Measurements from ENCODE around the gene AGMO.

The AGMO gene

GRCh38 chr7:15397159-15397550 is 164.7 kb downstream of the AGMO start:
- no peak for DNase-seq (ENCODE audit: low spot score)

DNA sequence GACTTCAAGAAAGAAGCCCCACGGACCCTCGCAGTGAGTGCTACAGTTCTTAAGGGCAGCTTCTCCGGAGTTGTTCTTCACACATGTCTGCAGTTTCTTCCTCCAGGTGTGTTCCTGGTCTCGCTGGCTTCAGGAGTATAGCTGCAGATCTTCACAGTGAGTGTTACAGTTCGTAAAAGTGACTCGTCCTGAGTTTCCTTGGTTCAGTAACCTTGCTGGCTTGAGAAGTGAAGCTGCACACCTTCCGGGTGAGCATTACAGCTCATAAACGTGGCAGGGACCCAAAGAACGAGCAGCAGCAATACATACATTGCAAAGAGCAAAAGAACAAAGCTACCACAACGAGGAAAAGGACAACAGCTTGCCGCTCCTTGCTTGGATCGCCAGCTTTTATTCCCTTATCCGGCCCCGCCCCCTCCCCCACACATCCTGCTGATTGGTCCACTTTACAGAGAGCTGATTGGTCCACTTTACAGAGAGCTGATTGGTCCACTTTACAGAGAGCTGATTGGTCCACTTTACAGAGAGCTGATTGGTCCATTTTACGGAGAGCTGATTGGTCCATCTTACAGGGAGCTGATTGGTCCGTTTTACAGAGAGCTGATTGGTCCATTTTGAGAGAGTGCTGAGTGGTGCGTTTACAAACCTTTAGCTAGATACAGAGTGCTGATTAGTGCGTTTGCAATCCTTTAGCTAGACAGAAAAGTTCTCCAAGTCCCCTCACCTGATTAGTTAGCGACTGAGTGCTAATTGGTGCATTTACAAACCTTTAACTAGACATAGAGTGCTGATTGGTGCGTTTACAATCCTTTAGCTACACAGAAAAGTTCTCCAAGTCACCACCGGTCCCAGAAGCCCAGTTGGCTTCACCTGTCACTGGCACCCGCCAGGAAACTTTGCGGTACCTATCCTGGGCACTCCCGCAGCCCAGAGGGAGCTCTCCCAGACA is 165.3 kb downstream of the AGMO start:
- DNase-seq (ENCODE audit: low spot score): no peak

GRCh38 chr7:15389073-15389472 is 172.7 kb downstream of the AGMO start:
- DNase-seq (ENCODE audit: low spot score): no peak

- DNase-seq (ENCODE audit: low spot score): no peak
Measured at GRCh38 chr7:15378494-15379145, 183.2 kb downstream of the AGMO start.

DNA sequence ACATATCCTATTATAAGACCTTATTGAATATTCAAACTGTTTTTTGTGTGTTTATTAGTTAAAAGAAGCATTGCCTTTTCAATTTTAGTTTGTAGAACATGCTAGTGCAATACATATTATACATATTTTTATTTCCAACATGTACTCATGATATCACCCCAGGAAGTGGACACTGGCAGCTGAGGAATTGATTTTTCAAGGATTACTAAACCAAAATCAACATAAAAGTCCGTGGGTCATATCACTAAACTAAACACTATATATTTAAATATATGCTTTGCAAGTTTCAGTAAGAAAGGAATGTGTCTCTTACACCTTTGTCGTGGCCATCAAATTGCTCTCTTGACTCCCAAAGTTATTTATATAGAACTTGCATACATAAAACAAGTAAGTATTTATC is 185.2 kb downstream of the AGMO start:
- no peak for DNase-seq (ENCODE audit: low spot score)

DNA sequence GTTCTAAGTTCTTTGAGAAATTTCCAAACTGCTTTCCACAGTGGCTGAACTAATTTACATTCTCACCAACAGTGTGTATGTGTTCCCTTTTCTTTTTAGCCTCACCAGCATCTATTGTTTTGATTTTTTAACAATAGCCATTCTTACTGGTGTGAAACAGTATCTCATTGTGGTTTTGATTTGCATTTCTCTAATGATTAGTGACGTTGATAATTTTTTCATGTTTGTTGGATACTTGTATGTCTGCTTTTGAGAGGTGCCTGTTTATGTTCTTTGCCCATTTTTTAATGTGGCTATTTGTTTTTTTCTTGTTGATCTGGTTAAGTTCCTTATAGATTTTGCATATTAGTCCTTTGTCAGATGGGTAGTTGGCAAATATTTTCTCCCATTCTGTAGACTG is 191.4 kb downstream of the AGMO start:
- no peak for DNase-seq (ENCODE audit: low spot score)

DNA sequence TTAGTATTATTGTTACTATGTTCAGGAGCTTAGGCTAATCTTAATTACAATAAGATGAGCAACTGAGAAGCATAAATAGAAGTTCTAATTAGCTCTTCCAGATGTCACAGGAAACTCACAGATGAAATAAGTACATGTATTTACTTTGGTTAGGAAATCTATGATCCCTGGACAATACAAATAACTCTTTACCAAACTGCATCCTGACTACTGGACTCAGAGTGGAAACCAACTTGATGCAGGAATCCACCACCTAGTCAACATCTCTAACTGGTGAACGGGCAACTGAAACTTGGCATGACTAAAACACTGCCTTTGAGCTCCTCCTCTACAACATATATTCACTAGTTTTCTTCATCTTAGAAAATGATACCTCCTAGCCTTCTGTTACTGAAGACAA is 193.2 kb downstream of the AGMO start:
- no peak for DNase-seq (ENCODE audit: low spot score)

- no peak for DNase-seq (ENCODE audit: low spot score)
Measured at GRCh38 chr7:15367897-15368296, 193.9 kb downstream of the AGMO start.

DNA sequence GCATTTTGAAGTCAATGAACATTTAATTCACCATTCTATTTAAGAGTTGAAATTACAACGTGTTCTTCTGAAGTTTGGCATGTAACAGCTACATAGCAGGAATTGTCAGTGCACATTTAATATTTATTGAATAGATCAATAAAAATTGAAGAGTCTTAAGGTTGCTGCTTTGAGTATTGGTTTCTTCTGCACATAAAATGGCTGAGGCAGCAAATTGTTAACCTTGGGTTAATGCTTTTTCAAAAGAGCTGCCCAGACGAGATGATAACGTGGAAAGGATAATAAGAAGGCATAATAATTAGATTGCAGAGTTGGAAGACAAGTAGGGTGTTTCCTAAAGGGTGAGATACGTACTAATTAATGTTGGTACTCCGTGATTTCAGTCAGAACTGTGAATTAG is 203.7 kb downstream of the AGMO start:
- no peak for DNase-seq (ENCODE audit: low spot score)

DNA sequence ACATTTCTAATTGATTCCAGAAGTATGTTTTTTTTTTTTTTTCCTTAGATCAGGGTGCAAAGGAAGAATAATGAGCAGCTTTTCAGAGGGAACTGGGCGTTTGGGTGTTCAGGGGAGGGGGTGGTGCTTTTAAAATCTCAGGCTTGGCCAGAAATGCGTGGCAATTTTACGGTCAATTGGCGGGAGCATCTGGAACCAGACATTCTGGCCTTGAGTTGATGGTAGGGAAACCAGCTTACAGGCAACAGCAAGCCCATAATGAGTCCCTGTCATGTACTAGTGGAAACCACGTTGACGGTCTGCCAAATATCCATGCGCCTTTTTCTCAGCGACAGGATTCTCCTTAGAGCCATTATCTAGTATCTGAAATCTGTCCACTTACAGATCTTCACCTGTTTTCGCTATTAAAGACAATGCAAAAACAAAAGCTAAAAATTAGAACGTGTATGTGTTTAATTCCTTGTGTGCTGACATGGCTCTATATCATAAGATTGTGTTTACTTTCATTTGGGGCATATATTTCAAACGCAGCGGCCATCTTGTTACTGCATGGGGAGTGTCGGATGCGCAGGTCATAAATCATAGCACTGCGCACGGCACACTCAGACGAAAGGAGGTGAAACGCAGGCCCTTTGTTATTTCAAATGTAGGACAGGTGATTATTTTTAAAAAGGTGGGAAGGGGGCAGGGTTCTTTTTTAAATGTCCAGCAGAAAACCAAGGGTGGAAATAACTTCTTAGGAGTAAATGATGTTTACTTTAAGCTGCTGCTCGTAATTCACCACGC is 209.2 kb downstream of the AGMO start:
- no peak for DNase-seq (ENCODE audit: low spot score)

DNA sequence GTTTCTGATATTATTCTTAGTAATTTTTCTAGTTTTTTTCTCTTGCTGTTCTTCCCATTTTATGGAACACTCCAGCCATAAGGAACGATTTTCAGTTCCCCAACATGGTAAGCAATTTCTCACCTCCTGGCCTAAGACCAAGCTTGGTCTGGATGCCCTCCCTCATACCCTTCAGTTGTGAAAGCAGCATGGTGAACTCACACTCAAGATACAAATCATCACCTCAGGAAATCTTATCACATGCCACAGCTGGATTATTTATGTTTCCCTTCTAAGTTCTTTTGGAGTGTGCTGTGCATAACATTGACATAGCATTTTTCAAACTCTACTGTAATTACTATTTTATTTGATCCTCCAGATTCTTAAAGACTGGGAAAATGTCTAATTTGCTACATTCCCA is 216.6 kb downstream of the AGMO start:
- DNase-seq (ENCODE audit: low spot score): no peak

DNA sequence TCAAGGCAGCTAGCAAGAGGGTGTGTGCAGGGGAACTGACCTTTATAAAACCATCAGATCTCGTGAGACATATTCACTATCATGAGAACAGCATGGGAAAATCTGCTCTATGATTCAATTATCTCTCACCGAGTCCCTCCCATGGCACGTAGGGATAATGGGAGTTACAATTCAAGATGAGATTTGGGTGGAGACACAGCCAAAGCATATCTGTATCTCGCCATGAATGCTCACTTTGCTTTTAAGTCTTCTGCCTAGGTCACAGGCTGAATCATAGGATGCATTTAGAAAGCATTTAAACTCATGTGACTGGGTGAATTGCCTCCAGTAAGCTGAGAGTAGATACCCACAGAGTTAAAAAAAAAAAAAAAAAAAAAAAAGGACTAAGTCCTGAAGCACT is 220.0 kb downstream of the AGMO start:
- no peak for DNase-seq (ENCODE audit: low spot score)

DNA sequence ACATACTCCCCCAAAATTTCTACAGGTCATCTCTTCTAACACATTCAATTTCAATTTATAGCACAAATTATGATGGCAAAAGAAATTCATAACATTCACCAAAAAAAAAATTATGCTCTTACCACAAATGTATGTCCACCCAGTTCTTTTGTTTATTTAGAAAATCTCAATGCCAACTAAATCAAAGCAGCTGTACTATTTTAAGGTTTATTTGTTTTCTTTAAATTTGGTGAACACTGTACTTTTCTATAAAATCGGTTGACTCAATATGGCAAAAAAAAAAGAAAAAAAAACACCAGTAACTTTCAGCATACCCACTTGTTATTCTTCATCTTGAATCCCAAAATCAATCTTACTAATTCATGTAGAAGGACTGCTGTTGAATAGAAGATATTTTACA is 225.7 kb downstream of the AGMO start:
- no peak for DNase-seq (ENCODE audit: low spot score)

DNA sequence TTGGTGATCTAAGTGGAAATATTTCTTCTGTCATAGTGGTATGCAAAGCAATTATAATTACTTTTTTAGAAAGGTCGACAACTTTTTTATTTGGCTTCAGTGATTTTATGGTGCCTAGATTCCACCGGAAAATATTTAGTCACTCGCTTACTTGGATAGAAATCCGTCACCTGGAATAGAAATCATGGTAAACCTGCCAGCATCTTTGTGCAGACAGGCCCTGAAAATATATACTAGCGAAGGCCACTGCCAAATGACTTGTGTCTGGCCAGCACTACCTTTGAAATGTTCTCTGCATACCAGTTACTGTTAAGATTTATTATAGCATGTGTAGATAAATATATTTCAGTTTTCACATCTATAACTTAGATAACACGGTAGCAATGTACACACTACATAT is 226.4 kb downstream of the AGMO start:
- no peak for DNase-seq (ENCODE audit: low spot score)

GRCh38 chr7:15334536-15335263 is 227.1 kb downstream of the AGMO start:
- DNase-seq (ENCODE audit: low spot score): no peak

- no peak for DNase-seq (ENCODE audit: low spot score)
Measured at GRCh38 chr7:15332956-15333355, 228.9 kb downstream of the AGMO start.

DNA sequence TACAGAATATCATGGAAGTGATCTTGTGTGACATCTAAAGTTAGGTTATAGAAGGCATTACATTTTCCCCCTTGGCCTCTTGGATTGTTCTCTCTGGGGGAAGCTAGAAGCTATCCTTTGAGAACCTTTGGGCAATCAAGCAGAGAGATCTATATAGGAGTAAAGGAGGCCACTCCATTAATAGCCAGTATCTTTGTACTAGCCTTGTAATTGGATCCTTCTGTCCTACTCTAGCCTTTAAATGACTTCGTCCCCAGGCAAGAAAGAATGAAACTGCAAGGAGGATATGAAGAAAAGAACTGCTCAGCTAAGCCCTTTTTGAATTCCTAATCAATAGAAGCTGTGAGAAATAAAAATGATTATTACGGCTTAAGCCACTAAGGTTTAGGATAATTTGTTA is 230.9 kb downstream of the AGMO start:
- no peak for DNase-seq (ENCODE audit: low spot score)

DNA sequence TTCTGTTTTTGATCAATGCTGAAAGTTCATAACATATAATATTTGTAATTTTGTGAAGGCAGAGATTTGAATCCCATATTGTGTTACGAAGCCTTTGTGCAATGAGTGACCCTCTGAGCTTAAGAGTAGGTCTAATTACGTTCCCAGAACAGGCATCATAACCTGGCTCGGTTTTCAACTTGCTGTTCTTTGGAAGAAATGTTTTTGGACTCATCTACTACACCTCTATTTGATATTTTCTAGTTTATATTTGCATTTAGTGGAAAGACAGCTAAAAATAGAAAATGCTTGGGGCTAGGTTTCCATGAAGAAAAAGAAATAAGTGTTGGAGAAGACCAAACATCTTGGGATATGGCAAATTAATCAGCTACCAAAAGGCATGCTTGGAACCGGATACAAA is 234.8 kb downstream of the AGMO start:
- no peak for DNase-seq (ENCODE audit: low spot score)

GRCh38 chr7:15326044-15326644 is 235.7 kb downstream of the AGMO start:
- DNase-seq (ENCODE audit: low spot score): no peak

GRCh38 chr7:15323550-15323949 is 238.3 kb downstream of the AGMO start:
- DNase-seq (ENCODE audit: low spot score): no peak

- DNase-seq (ENCODE audit: low spot score): no peak
Measured at GRCh38 chr7:15317215-15317614, 244.6 kb downstream of the AGMO start.

DNA sequence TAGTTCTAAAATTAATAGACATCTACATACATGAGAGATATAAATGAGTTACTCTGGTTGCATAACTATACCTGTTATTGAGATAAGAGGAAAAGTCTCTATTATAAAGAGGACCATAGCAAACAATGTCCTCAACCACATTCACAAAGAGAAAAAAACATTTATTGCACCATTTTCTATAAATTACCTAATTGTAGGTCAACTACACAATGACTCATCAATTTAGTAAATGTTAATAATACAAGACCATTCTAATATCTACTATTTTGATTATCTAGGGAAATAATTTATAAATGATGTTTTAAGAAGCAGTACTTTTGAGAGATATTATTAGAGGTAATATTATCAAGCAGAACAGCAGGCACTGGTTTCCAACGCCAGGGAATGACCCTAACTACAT is 246.1 kb downstream of the AGMO start:
- DNase-seq (ENCODE audit: low spot score): no peak

Measured in HuH-7.5 (cell line).